ENCODE results near the gene CSKMT. TPM values are rescaled to one million over a fixed set of nuclear protein-coding genes. Genes with fewer than 3 reads are reported as not detected.
"Not testable (repeated sequence)": the region's sequence is repeated elsewhere in the genome, so short reads cannot be mapped to it uniquely, and the experiment has no call there.

The CSKMT gene
- total and polyA plus RNA-seq, 2 donors (not counting 1 experiment from before 2014, with no cell fraction given), result 39.0 to 57.3 TPM

GRCh38 chr11:62703921-62704320 is 38.8 kb downstream of the CSKMT start:
- H3K36me3 ChIP-seq (replicated peaks in 1 of 2; ENCODE audit: control extremely low read depth in 1 of 2, control insufficient read depth in 1 of 2, extremely low read depth in 1 of 2, insufficient read depth in 2 of 2, low read length in 1 of 2); H3K27ac Mint-ChIP-seq; DNase-seq; H3K9ac ChIP-seq (ENCODE audit: low read length); H2AFZ ChIP-seq (ENCODE audit: insufficient read depth, low read depth, low read length, poor library complexity, severe bottlenecking); H3K27ac ChIP-seq (ENCODE audit: low read length in 2 of 2); H3K27me3 Mint-ChIP-seq; H3K4me3 Mint-ChIP-seq; H3K4me2 ChIP-seq (replicated peaks; ENCODE audit: low read depth, low read length, poor library complexity, severe bottlenecking); intact Hi-C loops (cut with micrococcal nuclease); ATAC-seq (ENCODE audit: low read depth); H3K27me3 ChIP-seq (replicated peaks in 1 of 4; ENCODE audit: control extremely low read depth in 1 of 4, control insufficient read depth in 3 of 4, insufficient read depth in 4 of 4, low read length in 3 of 4); H3K9me3 Mint-ChIP-seq (ENCODE audit: insufficient read depth); H3K9me3 ChIP-seq (ENCODE audit: control extremely low read depth in 1 of 3, control insufficient read depth in 2 of 3, insufficient read depth in 1 of 3, low read length in 2 of 3); H4K20me1 ChIP-seq (ENCODE audit: control insufficient read depth, insufficient read depth, low read length, poor library complexity, severe bottlenecking); H3K4me3 ChIP-seq (ENCODE audit: control extremely low read depth in 1 of 5, extremely low read depth in 1 of 5, insufficient read depth in 1 of 5, low read depth in 2 of 5, low read length in 4 of 5): not testable (repeated sequence)
- ChIA-PET POLR2A (interaction anchor here (0.6 to 0.7 kb wide), 4 partner anchors 23 to 298 kb away, joined by 3 to 4 read pairs (median 3); no protein-coding TSS in a partner anchor), CTCF (interaction anchor here (3.3 kb wide), 1 partner anchor 10 kb away, joined by 13 read pairs; no protein-coding TSS in a partner anchor)
- 100% methylated on average over 4 of the region's 4 CpGs for WGBS (ENCODE audit: insufficient coverage)
- peaks cover 37% of the 10 kb centered on the region for H3K4me1 Mint-ChIP-seq
- H3K4me1 ChIP-seq (ENCODE audit: control insufficient read depth in 2 of 2, insufficient read depth in 2 of 2, low read length in 2 of 2), result peaks cover 32 to 35% of the 10 kb centered on the region in 2 donors
- H3K79me2 ChIP-seq (ENCODE audit: control insufficient read depth, insufficient read depth, low read length), result peaks cover 12% of the 10 kb centered on the region

- ATAC-seq (ENCODE audit: low read depth) (no peak), DNase-seq (no peak)
- POLR2A ChIA-PET, result interaction anchor here (0.8 to 6.5 kb wide), 5 partner anchors 22 to 135 kb away, joined by 3 to 66 read pairs (median 3); partner anchors contain the start of genes C11orf98, CSKMT, HNRNPUL2 and TTC9C
- H3K9ac ChIP-seq (ENCODE audit: low read length), result peak overlapping the region; percentile 83
- H3K4me1 Mint-ChIP-seq, result peaks cover 51% of the 10 kb centered on the region
- H3K36me3 ChIP-seq (replicated peaks in 1 of 2; ENCODE audit: control extremely low read depth in 1 of 2, control insufficient read depth in 1 of 2, extremely low read depth in 1 of 2, insufficient read depth in 2 of 2, low read length in 1 of 2), result peaks cover 0 to 3% of the 10 kb centered on the region in 2 experiments
- H3K9me3 Mint-ChIP-seq (ENCODE audit: insufficient read depth), result no peaks in the 10 kb centered on the region
- H3K27ac ChIP-seq (ENCODE audit: low read length in 2 of 2), result peak overlapping the region; percentile 61 to 91
- H3K79me2 ChIP-seq (ENCODE audit: control insufficient read depth, insufficient read depth, low read length), result peaks cover 22% of the 10 kb centered on the region
- no peaks in the 10 kb centered on the region for H3K9me3 ChIP-seq (ENCODE audit: control extremely low read depth in 1 of 3, control insufficient read depth in 2 of 3, insufficient read depth in 1 of 3, low read length in 2 of 3)
- H3K4me1 ChIP-seq (ENCODE audit: control insufficient read depth in 2 of 2, insufficient read depth in 2 of 2, low read length in 2 of 2), result peaks cover 39 to 47% of the 10 kb centered on the region in 2 donors
- peak overlapping the region; percentile 86 for H2AFZ ChIP-seq (ENCODE audit: insufficient read depth, low read depth, low read length, poor library complexity, severe bottlenecking)
- peak overlapping the region; percentile 92 for H3K4me3 Mint-ChIP-seq
- CTCF ChIA-PET, result interaction anchor here (1.0 to 3.3 kb wide), 7 partner anchors 11 to 176 kb away, joined by 3 to 13 read pairs (median 4); partner anchors contain the start of genes SLC3A2, TUT1 and ZBTB3
- H3K4me3 ChIP-seq (ENCODE audit: control extremely low read depth in 1 of 5, extremely low read depth in 1 of 5, insufficient read depth in 1 of 5, low read depth in 2 of 5, low read length in 4 of 5), result peak overlapping the region; percentile 65 to 86 (median 69)
- H3K27ac Mint-ChIP-seq, result peak overlapping the region; percentile 91
- intact Hi-C loops (cut with micrococcal nuclease), result loop anchor here (5.0 kb wide), 3 partner anchors 113 to 152 kb away; partner anchors contain the start of genes EEF1G and TUT1
- no peaks in the 10 kb centered on the region for H3K27me3 ChIP-seq (replicated peaks in 1 of 4; ENCODE audit: control extremely low read depth in 1 of 4, control insufficient read depth in 3 of 4, insufficient read depth in 4 of 4, low read length in 3 of 4)
- TF ChIP-seq EZH2 (IDR thresholded peaks at IDR 0.05; ENCODE audit: borderline replicate concordance, insufficient read depth, low read depth, low read length, poor library complexity, severe bottlenecking), result no peak
- TF ChIP-seq, protein P1, sequence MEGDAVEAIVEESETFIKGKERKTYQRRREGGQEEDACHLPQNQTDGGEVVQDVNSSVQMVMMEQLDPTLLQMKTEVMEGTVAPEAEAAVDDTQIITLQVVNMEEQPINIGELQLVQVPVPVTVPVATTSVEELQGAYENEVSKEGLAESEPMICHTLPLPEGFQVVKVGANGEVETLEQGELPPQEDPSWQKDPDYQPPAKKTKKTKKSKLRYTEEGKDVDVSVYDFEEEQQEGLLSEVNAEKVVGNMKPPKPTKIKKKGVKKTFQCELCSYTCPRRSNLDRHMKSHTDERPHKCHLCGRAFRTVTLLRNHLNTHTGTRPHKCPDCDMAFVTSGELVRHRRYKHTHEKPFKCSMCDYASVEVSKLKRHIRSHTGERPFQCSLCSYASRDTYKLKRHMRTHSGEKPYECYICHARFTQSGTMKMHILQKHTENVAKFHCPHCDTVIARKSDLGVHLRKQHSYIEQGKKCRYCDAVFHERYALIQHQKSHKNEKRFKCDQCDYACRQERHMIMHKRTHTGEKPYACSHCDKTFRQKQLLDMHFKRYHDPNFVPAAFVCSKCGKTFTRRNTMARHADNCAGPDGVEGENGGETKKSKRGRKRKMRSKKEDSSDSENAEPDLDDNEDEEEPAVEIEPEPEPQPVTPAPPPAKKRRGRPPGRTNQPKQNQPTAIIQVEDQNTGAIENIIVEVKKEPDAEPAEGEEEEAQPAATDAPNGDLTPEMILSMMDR (IDR thresholded peaks at IDR 0.05), result no peak
- H3K4me2 ChIP-seq (replicated peaks; ENCODE audit: low read depth, low read length, poor library complexity, severe bottlenecking), result peak overlapping the region; percentile 95
- no peaks in the 10 kb centered on the region for H3K27me3 Mint-ChIP-seq
- H4K20me1 ChIP-seq (ENCODE audit: control insufficient read depth, insufficient read depth, low read length, poor library complexity, severe bottlenecking), result no peaks in the 10 kb centered on the region
- WGBS (ENCODE audit: insufficient coverage), result 76% methylated on average over 7 of the region's 7 CpGs
Observed at GRCh38 chr11:62705413-62705812, 40.3 kb downstream of the CSKMT start.
